Measurements from ENCODE around the gene SGSH.

SGSH gene

DNA sequence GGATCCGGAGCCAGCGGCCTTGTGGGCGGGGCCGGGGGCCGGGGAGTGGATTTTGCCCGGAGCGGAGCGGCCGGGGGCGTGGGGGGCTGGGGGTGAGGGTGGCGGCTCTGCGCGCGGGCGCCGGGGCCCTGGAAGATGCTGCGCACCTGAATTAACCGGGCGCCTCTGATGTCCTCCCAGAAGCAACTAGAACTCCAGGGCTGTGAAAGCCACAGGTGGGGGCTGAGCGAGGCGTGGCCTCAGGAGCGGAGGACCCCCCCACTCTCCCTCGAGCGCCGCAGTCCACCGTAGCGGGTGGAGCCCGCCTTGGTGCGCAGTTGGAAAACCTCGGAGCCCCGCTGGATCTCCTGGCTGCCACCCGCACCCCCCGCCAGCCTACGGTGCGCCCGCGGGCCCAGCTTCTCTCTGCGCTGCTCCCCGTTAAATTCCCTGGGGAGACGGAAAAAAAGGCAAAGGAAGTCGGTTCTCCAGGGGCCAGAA is 643 bp upstream of the SGSH start:
- Histone ChIP-seq H3F3A (ENCODE audit: low read depth) (no peaks in the 10 kb centered on the region), H3K9me3 (ENCODE audit: insufficient read depth, low read depth, low read length) (no peaks in the 10 kb centered on the region), H3K36me3 (ENCODE audit: insufficient read depth, low read length) (no peaks in the 10 kb centered on the region), H3K4me3 (ENCODE audit: low read length, poor library complexity, severe bottlenecking) (no peak overlapping the region), H3K79me2 (ENCODE audit: insufficient read depth, low read length) (no peaks in the 10 kb centered on the region), H3K27me3 (ENCODE audit: insufficient read depth, low read length, poor library complexity, severe bottlenecking) (peaks cover 16% of the 10 kb centered on the region), H3K4me1 (ENCODE audit: insufficient read depth, low read length, poor library complexity, severe bottlenecking) (peaks cover 7% of the 10 kb centered on the region), H3K9me2 (replicated peaks; ENCODE audit: low read depth, low read length) (no peaks in the 10 kb centered on the region), H4K20me1 (ENCODE audit: insufficient read depth, low read length, poor library complexity, severe bottlenecking) (no peaks in the 10 kb centered on the region), H3K9ac (ENCODE audit: low read depth, low read length, poor library complexity, severe bottlenecking) (no peak overlapping the region), H2AFZ (ENCODE audit: low read length) (no peak overlapping the region), H3K4me2 (ENCODE audit: low read depth, low read length, poor library complexity, severe bottlenecking) (no peak overlapping the region)
- no peak for TF ChIP-seq EZH2phosphoT487 (IDR thresholded peaks at IDR 0.05; ENCODE audit: borderline replicate concordance)
- TF ChIP-seq, protein P1, sequence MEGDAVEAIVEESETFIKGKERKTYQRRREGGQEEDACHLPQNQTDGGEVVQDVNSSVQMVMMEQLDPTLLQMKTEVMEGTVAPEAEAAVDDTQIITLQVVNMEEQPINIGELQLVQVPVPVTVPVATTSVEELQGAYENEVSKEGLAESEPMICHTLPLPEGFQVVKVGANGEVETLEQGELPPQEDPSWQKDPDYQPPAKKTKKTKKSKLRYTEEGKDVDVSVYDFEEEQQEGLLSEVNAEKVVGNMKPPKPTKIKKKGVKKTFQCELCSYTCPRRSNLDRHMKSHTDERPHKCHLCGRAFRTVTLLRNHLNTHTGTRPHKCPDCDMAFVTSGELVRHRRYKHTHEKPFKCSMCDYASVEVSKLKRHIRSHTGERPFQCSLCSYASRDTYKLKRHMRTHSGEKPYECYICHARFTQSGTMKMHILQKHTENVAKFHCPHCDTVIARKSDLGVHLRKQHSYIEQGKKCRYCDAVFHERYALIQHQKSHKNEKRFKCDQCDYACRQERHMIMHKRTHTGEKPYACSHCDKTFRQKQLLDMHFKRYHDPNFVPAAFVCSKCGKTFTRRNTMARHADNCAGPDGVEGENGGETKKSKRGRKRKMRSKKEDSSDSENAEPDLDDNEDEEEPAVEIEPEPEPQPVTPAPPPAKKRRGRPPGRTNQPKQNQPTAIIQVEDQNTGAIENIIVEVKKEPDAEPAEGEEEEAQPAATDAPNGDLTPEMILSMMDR (conservative IDR thresholded peaks at IDR 0.05; ENCODE audit: low read length) = no peak

DNA sequence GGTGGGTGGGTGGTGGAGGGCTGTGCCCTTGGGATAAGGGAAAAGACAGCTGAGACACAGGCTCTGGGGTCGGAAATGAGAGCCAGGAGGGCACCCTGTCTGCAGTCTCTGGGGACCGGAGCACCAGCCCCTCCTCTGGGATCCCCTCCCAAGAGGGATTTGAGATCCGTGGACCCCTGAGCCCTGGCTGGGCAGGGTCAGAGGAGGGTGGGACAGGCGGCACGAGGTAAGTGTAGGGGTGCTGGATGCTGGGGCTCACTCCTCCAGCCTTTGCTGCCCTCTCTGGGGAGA is 425 bp downstream of the SGSH start:
- peaks cover 16% of the 10 kb centered on the region for H3K27me3 ChIP-seq (ENCODE audit: insufficient read depth, low read length, poor library complexity, severe bottlenecking)
- H3F3A ChIP-seq (ENCODE audit: low read depth) = no peaks in the 10 kb centered on the region
- no peaks in the 10 kb centered on the region for H4K20me1 ChIP-seq (ENCODE audit: insufficient read depth, low read length, poor library complexity, severe bottlenecking)
- TF ChIP-seq EZH2phosphoT487 (IDR thresholded peaks at IDR 0.05; ENCODE audit: borderline replicate concordance) = no peak
- TF ChIP-seq, protein P1 (conservative IDR thresholded peaks at IDR 0.05; ENCODE audit: low read length) = no peak
- peaks cover 7% of the 10 kb centered on the region for H3K4me1 ChIP-seq (ENCODE audit: insufficient read depth, low read length, poor library complexity, severe bottlenecking)
- H3K4me2 ChIP-seq (ENCODE audit: low read depth, low read length, poor library complexity, severe bottlenecking) = peak overlapping the region; percentile 40
- H3K4me3 ChIP-seq (ENCODE audit: low read length, poor library complexity, severe bottlenecking) = no peak overlapping the region
- no peaks in the 10 kb centered on the region for H3K9me3 ChIP-seq (ENCODE audit: insufficient read depth, low read depth, low read length)
- no peaks in the 10 kb centered on the region for H3K9me2 ChIP-seq (replicated peaks; ENCODE audit: low read depth, low read length)
- H2AFZ ChIP-seq (ENCODE audit: low read length) = no peak overlapping the region
- H3K36me3 ChIP-seq (ENCODE audit: insufficient read depth, low read length) = no peaks in the 10 kb centered on the region
- H3K9ac ChIP-seq (ENCODE audit: low read depth, low read length, poor library complexity, severe bottlenecking) = no peak overlapping the region
- no peaks in the 10 kb centered on the region for H3K79me2 ChIP-seq (ENCODE audit: insufficient read depth, low read length)

DNA sequence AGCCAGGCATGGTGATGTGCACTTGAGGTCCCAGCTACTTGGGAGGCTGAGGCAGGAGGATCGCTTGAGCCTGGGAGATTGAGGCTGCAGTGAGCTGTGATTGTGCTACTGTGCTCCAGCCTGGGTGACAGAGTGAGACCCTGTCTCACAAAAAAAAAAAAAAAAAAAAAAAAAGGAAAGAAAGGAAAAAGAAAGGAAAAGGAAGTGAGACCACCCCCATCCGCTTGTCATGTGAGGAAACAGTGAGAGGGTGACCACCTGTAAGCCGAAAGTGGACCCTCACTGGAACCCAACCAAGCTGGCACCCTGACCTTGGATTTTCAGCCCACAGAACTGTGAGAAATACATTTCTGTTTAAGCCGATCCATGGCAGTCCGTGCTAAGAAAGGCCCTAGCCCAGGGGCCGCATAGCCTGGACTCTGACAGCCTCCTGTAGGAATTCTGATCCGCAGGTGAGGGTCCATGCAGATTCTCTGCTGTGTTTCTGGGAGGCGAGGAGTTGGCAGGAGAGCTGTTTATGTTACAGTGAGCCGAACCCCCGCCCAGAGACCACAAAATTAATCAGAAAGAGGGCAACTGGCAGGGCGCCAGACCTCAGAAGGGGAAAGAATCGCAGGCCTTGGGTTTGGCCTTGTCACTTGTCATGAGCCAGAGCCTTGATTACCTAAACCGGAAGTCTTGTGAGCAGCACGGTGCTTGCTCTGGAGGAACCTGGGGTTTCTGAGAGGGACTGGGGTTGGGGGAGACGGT is 945 bp downstream of the SGSH start:
- H3K9ac ChIP-seq (ENCODE audit: low read depth, low read length, poor library complexity, severe bottlenecking) = no peak overlapping the region
- no peak overlapping the region for H2AFZ ChIP-seq (ENCODE audit: low read length)

More for the DNA sequence above, 945 bp downstream of the SGSH start:
- Histone ChIP-seq H3K27me3 (ENCODE audit: insufficient read depth, low read length, poor library complexity, severe bottlenecking) (peaks cover 16% of the 10 kb centered on the region), H3K9me3 (ENCODE audit: insufficient read depth, low read depth, low read length) (no peaks in the 10 kb centered on the region), H3K36me3 (ENCODE audit: insufficient read depth, low read length) (no peaks in the 10 kb centered on the region), H3K9me2 (replicated peaks; ENCODE audit: low read depth, low read length) (no peaks in the 10 kb centered on the region), H3K79me2 (ENCODE audit: insufficient read depth, low read length) (no peaks in the 10 kb centered on the region), H3K4me1 (ENCODE audit: insufficient read depth, low read length, poor library complexity, severe bottlenecking) (peaks cover 7% of the 10 kb centered on the region), H4K20me1 (ENCODE audit: insufficient read depth, low read length, poor library complexity, severe bottlenecking) (no peaks in the 10 kb centered on the region), H3K4me3 (ENCODE audit: low read length, poor library complexity, severe bottlenecking) (no peak overlapping the region), H3K4me2 (ENCODE audit: low read depth, low read length, poor library complexity, severe bottlenecking) (peak overlapping the region; percentile 40), H3F3A (ENCODE audit: low read depth) (no peaks in the 10 kb centered on the region)
- TF ChIP-seq, protein P1 (conservative IDR thresholded peaks at IDR 0.05; ENCODE audit: low read length) = no peak
- no peak for TF ChIP-seq EZH2phosphoT487 (IDR thresholded peaks at IDR 0.05; ENCODE audit: borderline replicate concordance)
